OCI-LY1 (cell line): Measurements from ENCODE around the gene TEN1.

ENCODE experiments used
- H2AFZ ChIP-seq: fragments of 200-600 bp; sonication (generic), shearing (Covaris generic); 2 replicates; pipeline ENCODE4 v1.6.0; 2014; ENCODE audit warnings: antibody characterized with exemption, mild to moderate bottlenecking, low read length
- H3F3A ChIP-seq: fragments of 200-600 bp; sonication (generic), shearing (Covaris generic); 2 replicates; pipeline ENCODE4 v1.6.0; 2014; ENCODE audit warnings: mild to moderate bottlenecking, antibody characterized with exemption, low read length, moderate library complexity; ENCODE audit not compliant: insufficient read depth
- H3K27ac ChIP-seq: fragments of 200-600 bp; sonication (generic); 2 replicates; pipeline ENCODE4 v1.5.1; 2014; ENCODE audit warnings: low read length, mixed run types, mild to moderate bottlenecking, low read depth; ENCODE audit not compliant: poor library complexity, severe bottlenecking
- H3K27me3 ChIP-seq: fragments of 200-600 bp; sonication (generic); 2 replicates; pipeline ENCODE4 v1.6.0; 2014; ENCODE audit warnings: antibody characterized with exemption, mild to moderate bottlenecking, low read length, moderate library complexity; ENCODE audit not compliant: insufficient read depth
- H3K36me3 ChIP-seq: fragments of 200-600 bp; sonication (generic); 2 replicates; pipeline ENCODE4 v1.6.1; 2014; ENCODE audit warnings: mild to moderate bottlenecking, antibody characterized with exemption, low read length, moderate library complexity, mixed read lengths; ENCODE audit not compliant: insufficient read depth
- H3K4me1 ChIP-seq: fragments of 200-600 bp; sonication (generic); 2 replicates; pipeline ENCODE4 v1.5.1; 2014; ENCODE audit warnings: mild to moderate bottlenecking, low read length, moderate library complexity; ENCODE audit not compliant: insufficient read depth, severe bottlenecking
- H3K4me2 ChIP-seq: fragments of 200-600 bp; sonication (generic), shearing (Covaris generic); 2 replicates; pipeline ENCODE4 v1.6.1; 2014; ENCODE audit warnings: low read length
- H3K4me3 ChIP-seq: fragments of 200-600 bp; sonication (generic); 2 replicates; pipeline ENCODE4 v1.5.1; 2014; ENCODE audit warnings: low read length, low read depth, mild to moderate bottlenecking, mixed read lengths; ENCODE audit not compliant: poor library complexity, severe bottlenecking
- H3K79me2 ChIP-seq: fragments of 200-600 bp; shearing (Covaris generic); 2 replicates; pipeline ENCODE4 v1.6.1; 2016; ENCODE audit warnings: mixed run types, low read length, mixed read lengths; ENCODE audit not compliant: insufficient read depth
- H3K9ac ChIP-seq: fragments of 200-600 bp; sonication (generic), shearing (Covaris generic); 2 replicates; pipeline ENCODE4 v1.6.1; 2014; ENCODE audit warnings: mild to moderate bottlenecking, low read length, mixed read lengths
- H3K9me2 ChIP-seq: fragments of 200-600 bp; sonication (generic), shearing (Covaris generic); 2 replicates; pipeline ENCODE4 v1.6.1; 2014; ENCODE audit warnings: low read depth, mild to moderate bottlenecking, low read length, mixed read lengths
- H3K9me3 ChIP-seq: fragments of 200-600 bp; shearing (Covaris generic); 2 replicates; pipeline ENCODE4 v1.6.1; 2014; ENCODE audit warnings: low read length, mixed read lengths
- H4K20me1 ChIP-seq: fragments of 200-600 bp; sonication (generic), shearing (Covaris generic); 2 replicates; pipeline ENCODE4 v1.6.0; 2016; ENCODE audit warnings: mild to moderate bottlenecking, low read length; ENCODE audit not compliant: insufficient read depth
- EZH2 ChIP-seq: fragments of 200-600 bp; sonication (generic), shearing (Covaris generic); IDR thresholded peaks from 2 replicates; pipeline ENCODE4 v1.8.0; 2017; ENCODE audit warnings: borderline replicate concordance, mixed run types, mild to moderate bottlenecking, antibody characterized with exemption, low read length, moderate library complexity, mixed read lengths
- TF ChIP-seq, protein P1 (sequence below): fragments of 200-600 bp; sonication (generic), shearing (Covaris generic); IDR thresholded peaks from 2 replicates; pipeline ENCODE4 v1.5.1; 2017; ENCODE audit warnings: mild to moderate bottlenecking, antibody characterized with exemption, low read length, moderate library complexity, mixed read lengths

The TEN1 gene

GRCh38 chr17:76008630-76009425 is 29.8 kb downstream of the TEN1 start:
- TF ChIP-seq, protein P1, sequence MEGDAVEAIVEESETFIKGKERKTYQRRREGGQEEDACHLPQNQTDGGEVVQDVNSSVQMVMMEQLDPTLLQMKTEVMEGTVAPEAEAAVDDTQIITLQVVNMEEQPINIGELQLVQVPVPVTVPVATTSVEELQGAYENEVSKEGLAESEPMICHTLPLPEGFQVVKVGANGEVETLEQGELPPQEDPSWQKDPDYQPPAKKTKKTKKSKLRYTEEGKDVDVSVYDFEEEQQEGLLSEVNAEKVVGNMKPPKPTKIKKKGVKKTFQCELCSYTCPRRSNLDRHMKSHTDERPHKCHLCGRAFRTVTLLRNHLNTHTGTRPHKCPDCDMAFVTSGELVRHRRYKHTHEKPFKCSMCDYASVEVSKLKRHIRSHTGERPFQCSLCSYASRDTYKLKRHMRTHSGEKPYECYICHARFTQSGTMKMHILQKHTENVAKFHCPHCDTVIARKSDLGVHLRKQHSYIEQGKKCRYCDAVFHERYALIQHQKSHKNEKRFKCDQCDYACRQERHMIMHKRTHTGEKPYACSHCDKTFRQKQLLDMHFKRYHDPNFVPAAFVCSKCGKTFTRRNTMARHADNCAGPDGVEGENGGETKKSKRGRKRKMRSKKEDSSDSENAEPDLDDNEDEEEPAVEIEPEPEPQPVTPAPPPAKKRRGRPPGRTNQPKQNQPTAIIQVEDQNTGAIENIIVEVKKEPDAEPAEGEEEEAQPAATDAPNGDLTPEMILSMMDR = no peak
- TF ChIP-seq EZH2 = no peak
- Histone ChIP-seq H3K4me2 (no peak overlapping the region), H3K4me1 (no peaks in the 10 kb centered on the region), H3K27me3 (peaks cover 8% of the 10 kb centered on the region; the same call in 1 of the 2 replicates), H2AFZ (no peak overlapping the region), H3F3A (no peaks in the 10 kb centered on the region), H3K4me3 (no peak overlapping the region), H3K9me3 (no peaks in the 10 kb centered on the region), H3K79me2 (no peaks in the 10 kb centered on the region), H3K27ac (no peak overlapping the region), H3K36me3 (no peaks in the 10 kb centered on the region), H3K9ac (no peak overlapping the region), H3K9me2 (no peaks in the 10 kb centered on the region), H4K20me1 (no peaks in the 10 kb centered on the region)

- no peaks in the 10 kb centered on the region for H3K4me1 ChIP-seq
- no peak overlapping the region for H3K4me3 ChIP-seq
- no peak overlapping the region for H2AFZ ChIP-seq
- no peaks in the 10 kb centered on the region for H4K20me1 ChIP-seq
- TF ChIP-seq, protein P1 = no peak
- TF ChIP-seq EZH2 = no peak
- H3F3A ChIP-seq = no peaks in the 10 kb centered on the region
- no peaks in the 10 kb centered on the region for H3K36me3 ChIP-seq
- no peak overlapping the region for H3K9ac ChIP-seq
- no peak overlapping the region for H3K27ac ChIP-seq
- H3K9me3 ChIP-seq = no peaks in the 10 kb centered on the region
- H3K79me2 ChIP-seq = no peaks in the 10 kb centered on the region
- no peaks in the 10 kb centered on the region for H3K9me2 ChIP-seq
- peaks cover 8% of the 10 kb centered on the region; the same call in 1 of the 2 replicates for H3K27me3 ChIP-seq
- no peak overlapping the region for H3K4me2 ChIP-seq
These were observed 30.4 kb downstream of the TEN1 start for GRCh38 chr17:76009447-76009846.

DNA sequence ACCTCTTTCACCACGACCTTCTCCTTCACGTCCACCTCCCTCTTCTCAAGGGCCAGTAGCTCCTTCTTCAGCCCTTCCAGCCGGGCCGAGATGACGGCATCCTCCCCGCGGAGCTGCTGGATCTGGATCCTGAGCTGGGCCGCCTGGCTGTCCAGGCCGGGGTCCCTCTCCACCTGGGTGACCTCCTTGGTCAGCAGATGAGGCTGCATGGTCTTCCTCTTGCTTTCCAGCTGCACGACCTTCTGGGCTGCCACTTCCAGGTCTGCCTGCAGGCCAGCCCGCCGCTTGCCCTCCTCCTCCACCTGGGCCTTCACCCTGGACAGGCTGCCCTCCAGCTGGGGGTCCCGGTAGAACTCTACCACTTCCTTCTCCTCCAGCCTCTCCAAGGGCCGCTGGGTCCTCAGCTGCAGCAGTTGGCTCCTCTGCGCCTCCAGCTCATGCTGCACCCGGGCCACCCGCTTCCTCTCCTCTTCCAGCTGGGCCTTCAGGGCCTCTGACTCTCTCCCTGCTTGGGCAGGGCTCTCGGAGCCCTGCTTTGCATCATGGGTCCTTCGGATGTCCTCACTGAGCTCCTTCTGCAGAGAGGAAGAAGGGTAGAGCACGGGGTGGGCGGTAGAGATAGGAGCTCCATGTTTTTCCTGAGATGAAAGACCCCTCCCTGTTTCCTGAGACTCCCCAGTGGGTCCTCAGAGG is 31.1 kb downstream of the TEN1 start:
- no peaks in the 10 kb centered on the region for H4K20me1 ChIP-seq
- no peak overlapping the region for H2AFZ ChIP-seq
- H3K27ac ChIP-seq = no peak overlapping the region
- H3K79me2 ChIP-seq = no peaks in the 10 kb centered on the region
- no peak for TF ChIP-seq EZH2
- TF ChIP-seq, protein P1 = no peak
- H3K9me3 ChIP-seq = no peaks in the 10 kb centered on the region
- no peak overlapping the region for H3K4me3 ChIP-seq
- peaks cover 8% of the 10 kb centered on the region; the same call in 1 of the 2 replicates for H3K27me3 ChIP-seq
- no peak overlapping the region for H3K4me2 ChIP-seq
- H3F3A ChIP-seq = no peaks in the 10 kb centered on the region
- H3K9me2 ChIP-seq = no peaks in the 10 kb centered on the region
- no peaks in the 10 kb centered on the region for H3K4me1 ChIP-seq
- no peak overlapping the region for H3K9ac ChIP-seq
- no peaks in the 10 kb centered on the region for H3K36me3 ChIP-seq
